Measurements from ENCODE around the gene OR5B21. TPM values are rescaled to one million over a fixed set of nuclear protein-coding genes. Genes with fewer than 3 reads are reported as not detected.
A peak's percentile ranks its signal among the peaks of the same experiment; 100 is the strongest.

Gene OR5B21
- total RNA-seq, 2 experiments from 2014 or later, result not detected

DNA sequence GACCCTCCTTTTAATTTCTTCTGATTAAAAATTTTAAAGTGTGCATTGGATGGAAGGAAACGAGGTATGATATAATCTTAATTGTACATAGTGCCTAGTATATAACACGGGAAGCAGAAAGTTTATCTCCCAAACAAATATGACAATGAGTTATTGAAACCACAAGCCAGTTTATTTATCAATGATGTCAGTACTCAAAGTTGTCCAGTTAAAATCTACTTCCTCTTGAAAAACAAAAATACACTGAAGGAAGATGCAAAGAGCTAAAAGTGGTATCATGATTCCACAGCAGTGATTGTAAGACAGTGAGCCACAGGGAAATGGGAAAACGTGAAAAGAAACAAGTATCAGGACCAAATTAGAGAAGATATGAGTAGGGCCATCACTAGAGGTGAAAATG, 18.8 kb upstream of the OR5B21 start:
- intact Hi-C loops (cut with DNase I, micrococcal nuclease), result loop anchor here (5.0 to 10.0 kb wide), 4 partner anchors 36 to 1072 kb away; partner anchors contain the start of genes UBE2L6 (in 1 of the 2) and ZDHHC5 (in 1 of the 2)
- peaks cover 34% of the 10 kb centered on the region for H3K36me3 ChIP-seq (ENCODE audit: insufficient read depth, low read length)
- no peaks in the 10 kb centered on the region for H3K9me3 Mint-ChIP-seq
- peaks cover 35% of the 10 kb centered on the region for H3K4me1 ChIP-seq (ENCODE audit: insufficient read depth, low read length)
- DNase-seq (no peak), ATAC-seq (ENCODE audit: poor library complexity) (no peak)
- peaks cover 88% of the 10 kb centered on the region for H3K4me1 Mint-ChIP-seq (ENCODE audit: low read depth)
- H3K4me3 Mint-ChIP-seq, result no peak overlapping the region
- peak overlapping the region in 1 of 2 donors; percentile 50 for H3K27ac ChIP-seq (ENCODE audit: low read depth in 1 of 2, low read length in 2 of 2)
- peaks cover 53% of the 10 kb centered on the region for H3K36me3 Mint-ChIP-seq (ENCODE audit: low read depth)
- no peaks in the 10 kb centered on the region for H3K27me3 Mint-ChIP-seq
- CTCF ChIA-PET, result interaction anchor here (1.6 to 3.9 kb wide), 2 partner anchors 41 to 645 kb away, joined by 4 to 13 read pairs; partner anchors contain the start of gene DTX4
- H3K27me3 ChIP-seq (ENCODE audit: control insufficient read depth in 1 of 2, insufficient read depth in 2 of 2, low read length in 2 of 2), result no peaks in the 10 kb centered on the region
- H3K27ac Mint-ChIP-seq, result peak overlapping the region; percentile 95
- TF ChIP-seq, protein P1, sequence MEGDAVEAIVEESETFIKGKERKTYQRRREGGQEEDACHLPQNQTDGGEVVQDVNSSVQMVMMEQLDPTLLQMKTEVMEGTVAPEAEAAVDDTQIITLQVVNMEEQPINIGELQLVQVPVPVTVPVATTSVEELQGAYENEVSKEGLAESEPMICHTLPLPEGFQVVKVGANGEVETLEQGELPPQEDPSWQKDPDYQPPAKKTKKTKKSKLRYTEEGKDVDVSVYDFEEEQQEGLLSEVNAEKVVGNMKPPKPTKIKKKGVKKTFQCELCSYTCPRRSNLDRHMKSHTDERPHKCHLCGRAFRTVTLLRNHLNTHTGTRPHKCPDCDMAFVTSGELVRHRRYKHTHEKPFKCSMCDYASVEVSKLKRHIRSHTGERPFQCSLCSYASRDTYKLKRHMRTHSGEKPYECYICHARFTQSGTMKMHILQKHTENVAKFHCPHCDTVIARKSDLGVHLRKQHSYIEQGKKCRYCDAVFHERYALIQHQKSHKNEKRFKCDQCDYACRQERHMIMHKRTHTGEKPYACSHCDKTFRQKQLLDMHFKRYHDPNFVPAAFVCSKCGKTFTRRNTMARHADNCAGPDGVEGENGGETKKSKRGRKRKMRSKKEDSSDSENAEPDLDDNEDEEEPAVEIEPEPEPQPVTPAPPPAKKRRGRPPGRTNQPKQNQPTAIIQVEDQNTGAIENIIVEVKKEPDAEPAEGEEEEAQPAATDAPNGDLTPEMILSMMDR (IDR thresholded peaks at IDR 0.05), result no peak
- POLR2A ChIA-PET, result interaction anchor here (0.6 to 6.4 kb wide), 3 partner anchors 40 to 1066 kb away, joined by 3 to 60 read pairs (median 4); partner anchors contain the start of genes LPXN and ZFP91
- H3K9me3 ChIP-seq (ENCODE audit: control insufficient read depth in 1 of 2, insufficient read depth in 1 of 2, low read length in 2 of 2), result peaks cover 0 to 2% of the 10 kb centered on the region in 2 experiments
- no peak overlapping the region for H3K4me3 ChIP-seq (ENCODE audit: low read length)

DNA sequence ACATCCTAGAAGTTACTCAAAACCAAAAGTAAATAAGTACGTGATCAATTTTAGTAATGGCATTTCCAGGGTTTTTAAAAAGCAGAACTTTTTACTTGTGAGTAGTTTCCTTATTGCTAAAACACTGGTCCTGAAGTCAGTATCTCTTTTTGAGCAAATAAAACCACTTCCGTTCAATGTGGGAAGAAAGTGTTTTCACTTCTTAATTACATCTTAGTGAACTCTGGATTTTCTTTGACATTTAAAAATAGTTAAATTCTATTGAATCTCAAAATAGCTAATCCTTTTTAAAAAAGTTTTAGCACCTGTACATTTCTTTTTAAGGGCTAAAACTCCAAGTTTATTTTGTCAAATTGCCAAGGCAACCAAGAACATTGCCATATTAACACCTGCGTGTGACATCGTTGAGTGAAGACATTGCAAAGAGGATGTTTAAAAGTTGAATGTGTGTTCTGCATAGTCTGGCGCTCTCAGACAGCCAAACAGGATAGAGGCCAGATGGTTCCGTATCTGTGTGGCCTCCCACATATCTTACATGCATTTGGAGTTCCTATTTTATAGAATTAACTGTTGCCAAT, 17.2 kb upstream of the OR5B21 start:
- Mint-ChIP-seq H3K4me3 (peak overlapping the region; percentile 63), H3K36me3 (ENCODE audit: low read depth) (peaks cover 38% of the 10 kb centered on the region), H3K27ac (peak overlapping the region; percentile 95), H3K27me3 (no peaks in the 10 kb centered on the region), H3K4me1 (ENCODE audit: low read depth) (peaks cover 84% of the 10 kb centered on the region), H3K9me3 (no peaks in the 10 kb centered on the region)
- peaks cover 28% of the 10 kb centered on the region for H3K36me3 ChIP-seq (ENCODE audit: insufficient read depth, low read length)
- peak; percentile 82 for ATAC-seq (ENCODE audit: poor library complexity)
- ChIA-PET POLR2A (interaction anchor here (0.7 to 6.4 kb wide), 5 partner anchors 35 to 1066 kb away, joined by 3 to 60 read pairs (median 4); partner anchors contain the start of genes LPXN, SELENOH and ZFP91), CTCF (interaction anchor here (0.7 to 3.9 kb wide), 11 partner anchors 8 to 647 kb away, joined by 3 to 13 read pairs (median 4); partner anchors contain the start of gene DTX4)
- DNase-seq, result peak in 9 of 14 experiments; percentile 2 to 79 (median 33)
- H3K27me3 ChIP-seq (ENCODE audit: control insufficient read depth in 1 of 2, insufficient read depth in 2 of 2, low read length in 2 of 2), result no peaks in the 10 kb centered on the region
- peak overlapping the region; percentile 50 to 83 for H3K27ac ChIP-seq (ENCODE audit: low read depth in 1 of 2, low read length in 2 of 2)
- no peaks in the 10 kb centered on the region for H3K9me3 ChIP-seq (ENCODE audit: control insufficient read depth in 1 of 2, insufficient read depth in 1 of 2, low read length in 2 of 2)
- intact Hi-C loops (cut with DNase I, micrococcal nuclease), result loop anchor here (1.0 to 10.0 kb wide), 6 partner anchors 37 to 1070 kb away; partner anchors contain the start of genes UBE2L6 (in 2 of the 2) and ZDHHC5 (in 1 of the 2)
- H3K4me1 ChIP-seq (ENCODE audit: insufficient read depth, low read length), result peaks cover 23% of the 10 kb centered on the region
- peak overlapping the region; percentile 39 for H3K4me3 ChIP-seq (ENCODE audit: low read length)
- TF ChIP-seq, protein P1 (IDR thresholded peaks at IDR 0.05), result no peak

DNA sequence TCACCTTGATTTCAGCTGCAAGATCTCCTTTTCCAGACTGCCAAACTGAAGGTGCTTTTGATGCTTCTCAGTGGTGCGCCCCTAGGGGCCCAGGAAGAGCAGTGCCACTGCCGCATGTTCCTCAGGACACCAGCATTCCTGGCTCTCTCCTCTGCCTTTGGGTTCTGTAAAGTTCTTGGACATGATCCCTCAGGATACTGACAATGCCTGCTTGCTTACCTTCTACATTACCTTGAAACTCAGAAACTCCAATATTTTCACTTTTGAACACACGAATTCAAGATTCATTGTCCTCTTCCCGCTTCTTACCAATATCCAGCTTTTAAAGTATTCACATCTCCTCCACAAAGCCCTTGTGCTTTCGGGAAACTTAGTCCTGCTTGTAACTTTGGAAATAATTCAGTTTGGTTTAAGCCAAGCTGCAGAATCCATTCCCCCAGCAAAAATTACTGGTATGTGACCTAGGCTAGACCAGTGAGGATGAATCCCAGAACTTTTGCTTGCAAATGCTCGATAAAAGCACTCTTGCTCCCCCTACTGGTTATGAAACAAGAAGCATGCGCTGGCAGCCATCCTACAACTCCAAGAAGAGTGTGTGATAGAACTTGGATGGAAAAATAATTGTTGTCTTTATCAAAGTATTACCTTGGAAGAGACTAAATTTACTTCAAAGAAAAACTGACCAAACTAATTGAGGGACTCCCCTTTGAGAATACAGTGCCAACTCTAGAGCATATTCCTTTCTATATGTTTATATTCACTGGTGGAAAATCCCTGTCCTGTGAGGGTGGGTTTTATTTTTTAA, 16.5 kb upstream of the OR5B21 start:
- intact Hi-C loops (cut with DNase I, micrococcal nuclease), result loop anchor here (1.0 to 10.0 kb wide), 7 partner anchors 38 to 1070 kb away; partner anchors contain the start of genes UBE2L6 (in 2 of the 2) and ZDHHC5 (in 1 of the 2)
- Mint-ChIP-seq H3K4me3 (peak overlapping the region; percentile 63), H3K36me3 (ENCODE audit: low read depth) (peaks cover 31% of the 10 kb centered on the region), H3K27ac (peak overlapping the region; percentile 95), H3K4me1 (ENCODE audit: low read depth) (peaks cover 78% of the 10 kb centered on the region), H3K27me3 (no peaks in the 10 kb centered on the region), H3K9me3 (no peaks in the 10 kb centered on the region)
- Histone ChIP-seq H3K27me3 (ENCODE audit: control insufficient read depth in 1 of 2, insufficient read depth in 2 of 2, low read length in 2 of 2) (no peaks in the 10 kb centered on the region), H3K9me3 (ENCODE audit: control insufficient read depth in 1 of 2, insufficient read depth in 1 of 2, low read length in 2 of 2) (no peaks in the 10 kb centered on the region), H3K27ac (ENCODE audit: low read depth in 1 of 2, low read length in 2 of 2) (peak overlapping the region; percentile 50 to 83), H3K4me3 (ENCODE audit: low read length) (peak overlapping the region; percentile 39), H3K4me1 (ENCODE audit: insufficient read depth, low read length) (peaks cover 17% of the 10 kb centered on the region), H3K36me3 (ENCODE audit: insufficient read depth, low read length) (peaks cover 23% of the 10 kb centered on the region)
- DNase-seq (peak in 13 of 14 experiments; percentile 16 to 84 (median 35)), ATAC-seq (ENCODE audit: poor library complexity) (peak; percentile 65)
- TF ChIP-seq, protein P1 (IDR thresholded peaks at IDR 0.05), result peak; percentile 93
- CTCF ChIA-PET, result interaction anchor here (0.5 to 3.9 kb wide), 20 partner anchors 9 to 634 kb away, joined by 3 to 13 read pairs (median 3); partner anchors contain the start of genes LPXN and ZFP91
- POLR2A ChIA-PET, result interaction anchor here (0.6 to 6.4 kb wide), 8 partner anchors 9 to 1065 kb away, joined by 3 to 60 read pairs (median 4); partner anchors contain the start of genes LPXN, SELENOH and ZFP91
